SK-N-SH (cell line): Measurements from ENCODE around the gene LRMDA. TPM values are rescaled to one million over a fixed set of nuclear protein-coding genes. Genes with fewer than 3 reads are reported as not detected.

ENCODE experiments used
- CTCF ChIA-PET: fragments of 300-600, 350-600 bp; formaldehyde crosslinking; extraction: SDS; loops from one replicate; lab custom pipeline; 2021; lab: Yijun Ruan, JAX
- POLR2A ChIA-PET: fragments of 350-600 bp; sonication (Branson Sonifier 250); formaldehyde crosslinking; extraction: SDS; loops from one replicate; lab custom pipeline; 2020; ENCODE audit warnings: antibody characterized with exemption, inconsistent platforms; lab: Yijun Ruan, JAX
- DNase-seq: peaks from one replicate; pipeline ENCODE4 v3.0.0; 2012
- H2AFZ ChIP-seq: fragments of 200-600 bp; sonication (generic); 2 replicates; pipeline ENCODE4 v1.8.1; 2016; ENCODE audit warnings: antibody characterized with exemption, mild to moderate bottlenecking, low read depth
- H3F3A ChIP-seq: fragments of 200-600 bp; sonication (generic); replicated peaks from 2 replicates; pipeline ENCODE3; 2016; ENCODE audit warnings: antibody characterized with exemption, mild to moderate bottlenecking; ENCODE audit not compliant: insufficient read depth
- H3K27ac ChIP-seq, 2 experiments: fragments of 200-500 bp in 1 of 2; fragments of 200-600 bp in 1 of 2; sonication (Bioruptor generic) in 1 of 2; sonication (generic), shearing (Covaris generic) in 1 of 2; 2 replicates each; pipeline versions ENCODE4 v1.5.1 to v1.6.1; 2014 to 2016; ENCODE audit warnings: low read depth in 2 of 2, inconsistent platforms in 1 of 2, low read length in 1 of 2, mild to moderate bottlenecking in 1 of 2, mixed read lengths in 1 of 2
- H3K27me3 ChIP-seq: fragments of 200-600 bp; sonication (generic), shearing (Covaris generic); 2 replicates; pipeline ENCODE4 v1.6.1; 2016; ENCODE audit warnings: mixed run types; ENCODE audit not compliant: insufficient read depth
- H3K36me3 ChIP-seq, 2 experiments: fragments of 200-500 bp in 1 of 2; fragments of 200-600 bp in 1 of 2; sonication (Bioruptor generic) in 1 of 2; sonication (generic) in 1 of 2; replicated peaks in 1 of 2; 2 replicates each; pipeline versions ENCODE3 to v1.5.1; 2014 to 2016; ENCODE audit warnings: low read length in 1 of 2, mild to moderate bottlenecking in 1 of 2; ENCODE audit not compliant: insufficient read depth in 2 of 2, control insufficient read depth in 1 of 2
- H3K4me1 ChIP-seq, 2 experiments: fragments of 200-500 bp in 1 of 2; fragments of 200-600 bp in 1 of 2; sonication (Bioruptor generic) in 1 of 2; sonication (generic), shearing (Covaris generic) in 1 of 2; 2 replicates each; pipeline versions ENCODE4 v1.5.1 to v1.6.1; 2014 to 2016; ENCODE audit warnings: low read depth in 1 of 2, low read length in 1 of 2, mixed run types in 1 of 2; ENCODE audit not compliant: insufficient read depth in 2 of 2, control insufficient read depth in 1 of 2
- H3K4me2 ChIP-seq: fragments of 200-600 bp; sonication (generic), shearing (Covaris generic); 2 replicates; pipeline ENCODE4 v1.6.1; 2017; ENCODE audit warnings: mixed run types
- H3K4me3 ChIP-seq, 2 experiments: fragments of 200-500 bp in 1 of 2; fragments of 200-600 bp in 1 of 2; sonication (Bioruptor generic) in 1 of 2; sonication (generic), shearing (Covaris generic) in 1 of 2; 2 replicates each; pipeline versions ENCODE4 v1.5.1 to v1.8.1; 2014 to 2016; ENCODE audit warnings: low read depth in 2 of 2, inconsistent platforms in 1 of 2, low read length in 1 of 2, mild to moderate bottlenecking in 1 of 2, mixed read lengths in 1 of 2, moderate library complexity in 1 of 2
- H3K79me2 ChIP-seq: fragments of 200-600 bp; sonication (generic); 2 replicates; pipeline ENCODE4 v1.8.1; 2017; ENCODE audit warnings: mild to moderate bottlenecking; ENCODE audit not compliant: insufficient read depth
- H3K9ac ChIP-seq: fragments of 200-600 bp; sonication (generic); 2 replicates; pipeline ENCODE4 v1.6.1; 2017; ENCODE audit warnings: mixed run types
- H3K9me2 ChIP-seq: fragments of 200-600 bp; sonication (generic); 2 replicates; pipeline ENCODE4 v1.6.1; 2017; ENCODE audit warnings: mixed run types
- H3K9me3 ChIP-seq: fragments of 200-600 bp; sonication (generic); 2 replicates; pipeline ENCODE4 v1.6.1; 2017; ENCODE audit warnings: mixed run types, mild to moderate bottlenecking, moderate library complexity
- H4K20me1 ChIP-seq: fragments of 200-600 bp; sonication (generic); 2 replicates; pipeline ENCODE4 v1.6.1; 2017; ENCODE audit warnings: mild to moderate bottlenecking, mixed run types; ENCODE audit not compliant: insufficient read depth
- CTCF ChIP-seq: fragments of 200-600 bp; sonication (generic); IDR thresholded peaks from 2 replicates; pipeline ENCODE4 v1.6.1; 2017; ENCODE audit warnings: antibody characterized with exemption, mild to moderate bottlenecking, moderate library complexity
- ELF1 ChIP-seq: IDR thresholded peaks from 2 replicates; pipeline ENCODE4 v1.4.0; 2012
- EZH2phosphoT487 ChIP-seq: fragments of 200-600 bp; sonication (generic); IDR thresholded peaks from 2 replicates; pipeline ENCODE4 v1.6.1; 2017; ENCODE audit warnings: low read depth, mixed run types, mild to moderate bottlenecking, antibody characterized with exemption, moderate library complexity, borderline replicate concordance
- PBX3 ChIP-seq: IDR thresholded peaks from 2 replicates; pipeline ENCODE4; 2012
- RAD21 ChIP-seq: IDR thresholded peaks from 2 replicates; pipeline ENCODE4 v1.6.1; 2012; ENCODE audit warnings: mild to moderate bottlenecking, low read length
- RFX5 ChIP-seq: IDR thresholded peaks from 2 replicates; pipeline ENCODE4 v1.6.1; 2012; ENCODE audit warnings: mild to moderate bottlenecking, improper control_type of control experiment, low read length
- SMC3 ChIP-seq: IDR thresholded peaks from 2 replicates; pipeline ENCODE4 v1.6.1; 2012; ENCODE audit warnings: low read depth, low read length, improper control_type of control experiment
- USF2 ChIP-seq: fragments of 150-350 bp; IDR thresholded peaks from 2 replicates; pipeline ENCODE4 v1.6.1; 2017; ENCODE audit warnings: antibody characterized with exemption, low read length, low read depth, borderline replicate concordance
- ZBTB33 ChIP-seq: IDR thresholded peaks from 2 replicates; pipeline ENCODE4 v1.4.0; 2012; ENCODE audit warnings: low read depth, borderline replicate concordance
- WGBS: methylation state at CpG from one replicate; pipeline ENCODE4 v1.1.6; 2017; ENCODE audit warnings: low lambda C conversion rate; 5-methylcytosine and 5-hydroxymethylcytosine counted together
- polyA plus RNA-seq, 3 experiments: library from polyadenylated mRNA; depleted of rRNA; stranded (reverse); fragments of >200 nt; gene quantifications; 2 replicates each; pipeline ENCODE4 v1.2.3, GENCODE V29; 2012

LRMDA gene
- polyA plus RNA-seq, 1 of the 3 experiments (the other 2 are of a cell fraction): 0.95 TPM

- TF ChIP-seq ZBTB33 (no peak), RFX5 (no peak), CTCF (no peak)
Observed at GRCh38 chr10:76479103-76479790, 1047.8 kb downstream of the LRMDA start (continued).

GRCh38 chr10:76481178-76481577 is 1049.8 kb downstream of the LRMDA start:
- Histone ChIP-seq H3K4me1 (no peaks in the 10 kb centered on the region; a peak in 1 of 4 replicates), H3F3A (no peaks in the 10 kb centered on the region), H3K27ac (no peak overlapping the region), H3K27me3 (no peaks in the 10 kb centered on the region), H2AFZ (no peak overlapping the region), H3K36me3 (no peaks in the 10 kb centered on the region), H4K20me1 (no peaks in the 10 kb centered on the region), H3K9me2 (no peaks in the 10 kb centered on the region), H3K4me2 (no peak overlapping the region), H3K79me2 (no peaks in the 10 kb centered on the region), H3K9me3 (no peaks in the 10 kb centered on the region), H3K4me3 (no peak overlapping the region), H3K9ac (no peak overlapping the region)
- WGBS: 88% methylated on average over 2 of the region's 2 CpGs
- ChIA-PET CTCF (interaction anchor here (0.8 to 0.9 kb wide), 2 partner anchors 12 to 38 kb away, joined by 3 read pairs; no protein-coding TSS in a partner anchor), POLR2A (no interaction called here)
- TF ChIP-seq RAD21 (no peak), PBX3 (no peak), ZBTB33 (no peak), USF2 (no peak), SMC3 (no peak), EZH2phosphoT487 (no peak), ELF1 (no peak)
- no peak for DNase-seq
